H1 (cell line): Measurements from ENCODE around the gene PTPRC.

Source experiments
- BRCA1 ChIP-seq: IDR thresholded peaks from 2 replicates; pipeline ENCODE4 v1.6.1; 2012; ENCODE audit warnings: low read depth, low read length, improper control_type of control experiment
- CTCF ChIP-seq, 3 experiments: IDR thresholded peaks; 1 replicate in 2 of 3; 2 replicates in 1 of 3; pipeline versions ENCODE4 v1.5.1 to v1.6.1; 2011; ENCODE audit warnings: low read length in 3 of 3, mild to moderate bottlenecking in 3 of 3, inconsistent platforms in 2 of 3, low read depth in 1 of 3, moderate library complexity in 1 of 3; ENCODE audit not compliant: insufficient read depth in 1 of 3; ENCODE audit errors: control extremely low read depth in 1 of 3
- EP300 ChIP-seq, 2 experiments: IDR thresholded peaks; 1 replicate in 1 of 2; 2 replicates in 1 of 2; pipeline ENCODE4 v1.6.1; 2011 to 2012; ENCODE audit warnings: low read depth in 2 of 2, low read length in 2 of 2, mild to moderate bottlenecking in 2 of 2, borderline replicate concordance in 1 of 2, inconsistent platforms in 1 of 2, moderate library complexity in 1 of 2
- EZH2 ChIP-seq: fragments of 200-600 bp; sonication (generic); IDR thresholded peaks from 2 replicates; pipeline ENCODE4 v1.7.1; 2012; ENCODE audit warnings: low read depth, mild to moderate bottlenecking, moderate library complexity, low read length, inconsistent platforms; ENCODE audit not compliant: severe bottlenecking
- HDAC2 ChIP-seq, 2 experiments: fragments of 300-600 bp in 1 of 2; sonication (generic) in 1 of 2; IDR thresholded peaks; 2 replicates each; pipeline ENCODE4 v1.6.1; 2011 to 2012; ENCODE audit warnings: low read depth in 2 of 2, low read length in 2 of 2, mild to moderate bottlenecking in 2 of 2, moderate library complexity in 2 of 2, borderline replicate concordance in 1 of 2, inconsistent platforms in 1 of 2
- JUN ChIP-seq: IDR thresholded peaks from 2 replicates; pipeline ENCODE4 v1.6.1; 2011; ENCODE audit warnings: low read depth, mild to moderate bottlenecking, improper control_type of control experiment, low read length
- KDM1A ChIP-seq: fragments of 200-600, 300-600 bp; sonication (generic); IDR thresholded peaks from 2 replicates; pipeline ENCODE4 v1.7.1; 2016; ENCODE audit warnings: mild to moderate bottlenecking, low read length, borderline replicate concordance
- POLR2A ChIP-seq, 2 experiments: IDR thresholded peaks; 1 replicate in 1 of 2; 2 replicates in 1 of 2; pipeline ENCODE4 v1.6.1; 2011; ENCODE audit warnings: low read depth in 2 of 2, low read length in 2 of 2, mild to moderate bottlenecking in 2 of 2; ENCODE audit errors: control extremely low read depth in 1 of 2
- RBBP5 ChIP-seq: IDR thresholded peaks from 2 replicates; pipeline ENCODE4 v1.7.1; 2012; ENCODE audit warnings: low read depth, mild to moderate bottlenecking, inconsistent platforms, low read length, moderate library complexity, borderline replicate concordance
- SIN3A ChIP-seq, 2 experiments: IDR thresholded peaks in 1 of 2; conservative IDR thresholded peaks in 1 of 2; 2 replicates each; pipeline ENCODE4 v1.6.1; 2011 to 2012; ENCODE audit warnings: low read length in 2 of 2, improper control_type of control experiment in 1 of 2, low read depth in 1 of 2, mild to moderate bottlenecking in 1 of 2
- SIX5 ChIP-seq: IDR thresholded peaks from 2 replicates; pipeline ENCODE4 v1.6.1; 2011; ENCODE audit warnings: mild to moderate bottlenecking, low read depth, low read length
- SP2 ChIP-seq: IDR thresholded peaks from 2 replicates; pipeline ENCODE4 v1.6.1; 2012; ENCODE audit warnings: mild to moderate bottlenecking, low read length, inconsistent platforms

- TF ChIP-seq HDAC2 (IDR thresholded peaks at IDR 0.05; ENCODE audit: borderline replicate concordance in 1 of 2, low read depth in 2 of 2, low read length in 2 of 2) (no peak), EZH2 (no peak), CTCF (IDR thresholded peaks at IDR 0.05; ENCODE audit: control extremely low read depth in 1 of 3, insufficient read depth in 1 of 3, low read depth in 1 of 3, low read length in 3 of 3) (no peak), SIX5 (no peak), SP2 (no peak), SIN3A (conservative IDR thresholded peaks at IDR 0.05 in 1 of 2, IDR thresholded peaks at IDR 0.05 in 1 of 2; ENCODE audit: low read depth in 1 of 2, low read length in 2 of 2) (no peak), POLR2A (IDR thresholded peaks at IDR 0.05; ENCODE audit: control extremely low read depth in 1 of 2, low read depth in 2 of 2, low read length in 2 of 2) (no peak), EP300 (IDR thresholded peaks at IDR 0.05; ENCODE audit: borderline replicate concordance in 1 of 2, low read depth in 2 of 2, low read length in 2 of 2) (no peak), BRCA1 (no peak), KDM1A (no peak), RBBP5 (no peak), JUN (no peak)
These were observed 40.1 kb downstream of the PTPRC start for GRCh38 chr1:198678901-198679329.
